Measurements from ENCODE around the gene NAA80. TPM values are rescaled to one million over a fixed set of nuclear protein-coding genes. Genes with fewer than 3 reads are reported as not detected.

Gene NAA80
- total RNA-seq, 1 donor from 2014 or later: 1.3 TPM

DNA sequence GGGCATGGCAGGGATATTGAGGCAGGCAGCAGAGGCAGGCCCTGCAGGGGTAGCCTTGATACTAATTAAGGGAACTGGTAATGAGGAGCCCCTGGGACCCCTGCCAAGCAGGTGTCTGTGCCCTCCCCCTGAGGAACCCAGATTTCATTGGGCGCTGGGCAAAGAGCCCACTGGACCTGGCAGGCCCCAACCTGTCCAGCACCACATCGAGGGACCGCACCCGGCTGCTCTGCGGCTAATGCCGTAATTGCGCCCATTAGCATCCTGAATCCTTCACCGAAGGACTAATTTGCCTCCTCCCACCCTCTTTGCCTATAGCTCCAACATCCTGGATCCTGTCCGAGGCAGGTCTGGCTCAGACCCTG, 44.0 kb downstream of the NAA80 start:
- H3K4me3 ChIP-seq (ENCODE audit: low read depth, low read length): no peak overlapping the region
- peaks cover 32% of the 10 kb centered on the region for H3K36me3 ChIP-seq (ENCODE audit: control insufficient read depth, insufficient read depth, low read length)
- FAIRE-seq (no peak), DNase-seq (ENCODE audit: low read depth) (peak; percentile 66)
- no peaks in the 10 kb centered on the region for H3K27me3 ChIP-seq (ENCODE audit: control insufficient read depth, insufficient read depth, low read length)
- TF ChIP-seq, protein P1, sequence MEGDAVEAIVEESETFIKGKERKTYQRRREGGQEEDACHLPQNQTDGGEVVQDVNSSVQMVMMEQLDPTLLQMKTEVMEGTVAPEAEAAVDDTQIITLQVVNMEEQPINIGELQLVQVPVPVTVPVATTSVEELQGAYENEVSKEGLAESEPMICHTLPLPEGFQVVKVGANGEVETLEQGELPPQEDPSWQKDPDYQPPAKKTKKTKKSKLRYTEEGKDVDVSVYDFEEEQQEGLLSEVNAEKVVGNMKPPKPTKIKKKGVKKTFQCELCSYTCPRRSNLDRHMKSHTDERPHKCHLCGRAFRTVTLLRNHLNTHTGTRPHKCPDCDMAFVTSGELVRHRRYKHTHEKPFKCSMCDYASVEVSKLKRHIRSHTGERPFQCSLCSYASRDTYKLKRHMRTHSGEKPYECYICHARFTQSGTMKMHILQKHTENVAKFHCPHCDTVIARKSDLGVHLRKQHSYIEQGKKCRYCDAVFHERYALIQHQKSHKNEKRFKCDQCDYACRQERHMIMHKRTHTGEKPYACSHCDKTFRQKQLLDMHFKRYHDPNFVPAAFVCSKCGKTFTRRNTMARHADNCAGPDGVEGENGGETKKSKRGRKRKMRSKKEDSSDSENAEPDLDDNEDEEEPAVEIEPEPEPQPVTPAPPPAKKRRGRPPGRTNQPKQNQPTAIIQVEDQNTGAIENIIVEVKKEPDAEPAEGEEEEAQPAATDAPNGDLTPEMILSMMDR (IDR thresholded peaks at IDR 0.05; ENCODE audit: insufficient read depth, low read length, severe bottlenecking): no peak

DNA sequence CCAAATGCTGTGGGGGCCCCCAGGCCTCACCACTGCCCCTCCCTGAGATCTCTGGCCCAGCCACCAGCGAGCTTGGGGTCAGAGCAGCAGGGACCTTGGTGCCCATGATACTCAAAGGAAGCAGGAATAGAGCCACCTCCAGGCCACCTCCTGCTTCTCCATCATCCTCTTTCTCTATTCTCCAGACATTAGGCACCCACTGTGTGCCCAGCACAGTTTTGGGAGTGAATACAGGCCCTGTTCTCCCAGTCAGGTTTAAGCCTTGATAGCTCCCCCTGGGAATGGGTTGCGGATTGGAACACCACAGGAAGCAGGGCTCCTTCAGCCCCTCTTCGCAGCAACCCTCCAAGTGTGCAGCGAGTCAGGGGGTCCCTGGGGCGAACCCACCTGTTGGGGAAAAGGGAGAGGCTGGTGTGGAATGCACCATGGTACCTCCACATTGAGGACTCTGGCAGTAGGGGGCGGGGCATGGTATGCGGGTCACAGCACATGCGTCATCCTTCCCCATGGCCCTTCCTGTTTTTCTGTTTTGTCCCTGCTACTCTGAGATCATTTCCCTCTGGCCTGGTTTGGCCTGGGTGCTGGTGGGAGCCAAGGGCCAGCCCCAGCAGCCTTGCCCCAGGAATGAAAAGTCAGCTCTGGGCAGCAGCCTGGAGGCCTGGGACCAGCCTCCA, 44.5 kb downstream of the NAA80 start:
- Histone ChIP-seq H3K36me3 (ENCODE audit: control insufficient read depth, insufficient read depth, low read length) (peaks cover 32% of the 10 kb centered on the region), H3K27me3 (ENCODE audit: control insufficient read depth, insufficient read depth, low read length) (no peaks in the 10 kb centered on the region), H3K4me3 (ENCODE audit: low read depth, low read length) (no peak overlapping the region)
- TF ChIP-seq, protein P1 (IDR thresholded peaks at IDR 0.05; ENCODE audit: insufficient read depth, low read length, severe bottlenecking): no peak
- no peak for FAIRE-seq
- peak; percentile 69 for DNase-seq (ENCODE audit: low read depth)

DNA sequence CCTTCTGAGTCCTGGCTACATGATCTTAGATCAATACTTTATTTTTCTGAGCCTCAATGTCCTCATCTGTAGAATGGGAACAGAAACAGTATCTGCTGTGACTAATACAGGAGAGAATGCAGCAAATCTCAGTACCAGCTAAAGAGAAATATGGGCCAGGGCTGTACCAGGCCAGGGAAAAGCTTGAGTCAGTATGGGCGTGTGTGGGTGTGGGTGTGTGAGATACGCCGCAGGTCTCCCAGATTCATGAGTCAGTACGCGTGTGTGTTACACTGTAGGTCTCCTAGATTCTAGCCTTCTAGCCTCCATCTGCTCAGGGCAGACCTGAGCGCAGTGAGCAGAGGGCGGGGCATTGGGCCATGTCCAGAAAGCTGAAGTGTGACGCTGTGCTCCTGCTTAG, 48.0 kb downstream of the NAA80 start:
- H3K36me3 ChIP-seq (ENCODE audit: control insufficient read depth, insufficient read depth, low read length): peaks cover 21% of the 10 kb centered on the region
- TF ChIP-seq, protein P1 (IDR thresholded peaks at IDR 0.05; ENCODE audit: insufficient read depth, low read length, severe bottlenecking): no peak

DNA sequence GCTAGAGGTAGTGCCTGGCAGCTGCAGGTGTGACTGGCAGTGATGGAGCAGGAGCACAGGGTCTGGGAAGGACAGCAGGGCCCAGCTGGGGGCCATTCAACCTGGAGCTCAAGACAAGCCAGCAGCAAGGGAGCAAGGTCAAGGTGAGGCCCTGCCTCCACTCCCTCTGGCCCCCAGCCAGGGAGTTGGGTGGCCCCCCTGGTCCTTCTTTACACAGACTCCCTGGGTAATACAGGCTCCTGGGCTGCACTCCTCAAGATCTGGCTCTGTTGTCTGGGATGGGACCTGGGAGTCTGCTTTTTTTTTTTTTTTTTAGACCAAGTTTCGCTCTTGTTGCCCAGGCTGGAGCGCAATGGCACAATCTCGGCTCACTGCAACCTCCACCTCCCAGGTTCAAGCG, 48.7 kb downstream of the NAA80 start:
- Histone ChIP-seq H3K36me3 (ENCODE audit: control insufficient read depth, insufficient read depth, low read length) (peaks cover 17% of the 10 kb centered on the region), H3K4me3 (ENCODE audit: low read depth, low read length) (no peak overlapping the region), H3K27me3 (ENCODE audit: control insufficient read depth, insufficient read depth, low read length) (no peaks in the 10 kb centered on the region)
- FAIRE-seq (no peak), DNase-seq (ENCODE audit: low read depth) (no peak)
- TF ChIP-seq, protein P1 (IDR thresholded peaks at IDR 0.05; ENCODE audit: insufficient read depth, low read length, severe bottlenecking): no peak

More for the DNA sequence above, 48.0 kb downstream of the NAA80 start:
- Histone ChIP-seq H3K27me3 (ENCODE audit: control insufficient read depth, insufficient read depth, low read length) (no peaks in the 10 kb centered on the region), H3K4me3 (ENCODE audit: low read depth, low read length) (no peak overlapping the region)
- DNase-seq (ENCODE audit: low read depth) (peak; percentile 99), FAIRE-seq (peak; percentile 99)

DNA sequence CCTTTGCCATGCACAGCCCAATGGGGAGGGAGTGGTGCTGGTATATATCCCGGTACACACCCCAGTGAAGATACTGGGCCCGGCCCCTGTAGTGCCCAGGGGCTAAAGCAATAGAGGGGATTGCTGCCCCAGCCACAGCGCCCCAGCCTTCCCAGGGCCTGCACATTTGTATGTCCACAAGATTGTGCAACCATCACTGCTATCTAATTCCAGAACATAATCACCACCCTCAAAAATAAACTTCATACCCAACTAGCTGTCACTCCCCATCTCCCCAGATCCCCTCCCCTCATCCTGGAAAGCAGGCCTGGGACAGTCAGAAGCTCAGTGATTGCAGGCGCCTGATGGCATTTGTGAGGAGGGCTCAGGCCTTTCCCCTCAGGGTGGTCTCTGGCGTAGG, 49.7 kb downstream of the NAA80 start:
- TF ChIP-seq, protein P1 (IDR thresholded peaks at IDR 0.05; ENCODE audit: insufficient read depth, low read length, severe bottlenecking): no peak
- DNase-seq (ENCODE audit: low read depth) (no peak), FAIRE-seq (no peak)
- Histone ChIP-seq H3K27me3 (ENCODE audit: control insufficient read depth, insufficient read depth, low read length) (no peaks in the 10 kb centered on the region), H3K4me3 (ENCODE audit: low read depth, low read length) (no peak overlapping the region), H3K36me3 (ENCODE audit: control insufficient read depth, insufficient read depth, low read length) (peaks cover 15% of the 10 kb centered on the region)

DNA sequence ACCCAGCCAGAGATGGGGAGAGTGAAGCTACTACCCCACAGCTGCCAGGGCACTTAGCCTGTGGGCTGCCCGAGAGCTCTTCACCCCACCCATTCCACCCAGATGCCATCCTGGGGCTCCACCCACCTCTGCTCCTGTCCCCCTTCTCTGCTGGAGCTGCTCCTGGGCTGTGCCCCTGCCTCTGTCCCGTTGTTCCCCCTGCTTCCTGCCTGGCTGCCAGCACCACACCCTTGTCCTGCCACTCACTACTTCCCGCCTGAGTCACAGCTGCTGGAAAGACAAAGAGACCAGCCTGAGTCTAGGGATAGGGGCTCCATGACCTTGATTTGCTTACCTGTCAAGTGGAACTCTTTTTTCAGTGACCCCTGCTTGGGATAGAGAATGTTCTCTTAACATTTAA, 50.8 kb downstream of the NAA80 start:
- FAIRE-seq (no peak), DNase-seq (ENCODE audit: low read depth) (peak; percentile 71)
- Histone ChIP-seq H3K27me3 (ENCODE audit: control insufficient read depth, insufficient read depth, low read length) (no peaks in the 10 kb centered on the region), H3K4me3 (ENCODE audit: low read depth, low read length) (no peak overlapping the region), H3K36me3 (ENCODE audit: control insufficient read depth, insufficient read depth, low read length) (peaks cover 15% of the 10 kb centered on the region)
- TF ChIP-seq, protein P1 (IDR thresholded peaks at IDR 0.05; ENCODE audit: insufficient read depth, low read length, severe bottlenecking): no peak

Measured in bronchial epithelial cell (primary cell).